K562 (cell line): ENCODE measurements around the gene CCDC74B. TPM values are rescaled to one million over a fixed set of nuclear protein-coding genes. Genes with fewer than 3 reads are reported as not detected.
"Not testable (repeated sequence)": the region's sequence is repeated elsewhere in the genome, so short reads cannot be mapped to it uniquely, and the experiment has no call there.

ENCODE experiments used
- ATAC-seq: fragments of 200-7000 bp; cut with Tn5 transposase; 3 replicates; pipeline ENCODE4 v1.9.1; 2020; ENCODE audit warnings: moderate library complexity
- BruUV-seq: library from RNA; stranded (reverse); fragments of 400-500 nt; replicated peaks from 2 replicates; lab custom pipeline; 2021; lab: Mats Ljungman, UMichigan
- CTCF ChIA-PET: fragments of 300-600 bp; formaldehyde crosslinking; extraction: SDS; loops from one replicate; lab custom pipeline; 2021; ENCODE audit warnings: low intra/inter-chr PET ratio; lab: Yijun Ruan, JAX
- POLR2A ChIA-PET: fragments of 300-600, 350-650 bp; sonication (Branson Sonifier 250); formaldehyde crosslinking; extraction: SDS; loops from one replicate; lab custom pipeline; 2021; ENCODE audit warnings: antibody characterized with exemption, inconsistent platforms; lab: Yijun Ruan, JAX
- DNase-seq, 4 experiments: peaks; one replicate each; pipeline versions ENCODE4 v3.0.0 to v3.0.0-alpha.2; 2011 to 2018; ENCODE audit warnings: low spot score in 3 of 4, mixed read lengths in 3 of 4; ENCODE audit errors: extremely low read depth in 1 of 4
- FAIRE-seq: peaks from 2 replicates; lab custom pipeline; 2011; peaks lifted over from hg19 to GRCh38; lab: Jason Lieb, UNC
- H2AFZ ChIP-seq: 2 replicates; pipeline ENCODE4 v1.6.0; 2011; ENCODE audit warnings: low read depth, low read length, control low read depth, inconsistent platforms
- H3K27ac ChIP-seq: fragments of 200-600 bp; 3 replicates; pipeline ENCODE4 v1.8.0; 2011; ENCODE audit warnings: low read depth, mild to moderate bottlenecking, control low read depth, inconsistent platforms, low read length, moderate library complexity, mixed read lengths; ENCODE audit errors: extremely low read depth
- H3K27me3 ChIP-seq, 2 experiments: fragments of 300-600 bp in 1 of 2; 2 replicates in 1 of 2; 3 replicates in 1 of 2; pipeline versions ENCODE4 v1.6.0 to v1.8.0; 2011; ENCODE audit warnings: inconsistent platforms in 2 of 2, low read length in 2 of 2, mild to moderate bottlenecking in 1 of 2, mixed read lengths in 1 of 2, moderate library complexity in 1 of 2; ENCODE audit not compliant: control insufficient read depth in 2 of 2, insufficient read depth in 2 of 2
- H3K36me3 ChIP-seq: fragments of 300-600 bp; 3 replicates; pipeline ENCODE4 v1.8.0; 2011; ENCODE audit warnings: mild to moderate bottlenecking, low read length, inconsistent platforms; ENCODE audit not compliant: control insufficient read depth, insufficient read depth
- H3K4me1 ChIP-seq, 2 experiments: fragments of 200-600 bp in 1 of 2; replicated peaks in 1 of 2; 2 replicates in 1 of 2; 3 replicates in 1 of 2; pipeline versions ENCODE4 v1.5.1 to v1.8.0; 2011; ENCODE audit warnings: inconsistent platforms in 2 of 2, low read length in 2 of 2, mild to moderate bottlenecking in 1 of 2, mixed read lengths in 1 of 2, moderate library complexity in 1 of 2; ENCODE audit not compliant: control insufficient read depth in 2 of 2, insufficient read depth in 2 of 2
- H3K4me2 ChIP-seq: 2 replicates; pipeline ENCODE4 v1.6.1; 2011; ENCODE audit warnings: low read length, control low read depth, inconsistent platforms, mixed read lengths; ENCODE audit not compliant: insufficient read depth
- H3K4me3 ChIP-seq: fragments of 200-600 bp; sonication (generic), shearing (Covaris generic); 2 replicates; pipeline ENCODE4 v1.5.1; 2016; ENCODE audit warnings: control low read depth, inconsistent platforms
- H3K79me2 ChIP-seq: fragments of 200-600 bp; 3 replicates; pipeline ENCODE4 v1.8.0; 2011; ENCODE audit warnings: low read length, inconsistent platforms; ENCODE audit not compliant: control insufficient read depth, insufficient read depth
- H3K9ac ChIP-seq, 2 experiments: 2 replicates each; pipeline versions ENCODE4 v1.6.0 to v1.6.1; 2011; ENCODE audit warnings: low read depth in 2 of 2, low read length in 2 of 2, control low read depth in 1 of 2, inconsistent platforms in 1 of 2, mild to moderate bottlenecking in 1 of 2, mixed read lengths in 1 of 2; ENCODE audit not compliant: insufficient read depth in 1 of 2
- H3K9me1 ChIP-seq: one replicate; pipeline ENCODE4 v1.6.0; 2011; ENCODE audit warnings: inconsistent platforms, mild to moderate bottlenecking, low read length, moderate library complexity; ENCODE audit not compliant: control insufficient read depth, insufficient read depth
- H3K9me3 ChIP-seq: replicated peaks from 2 replicates; pipeline ENCODE4 v1.5.1; 2011; ENCODE audit warnings: low read depth, low read length, inconsistent platforms; ENCODE audit not compliant: control insufficient read depth, insufficient read depth
- H4K20me1 ChIP-seq: replicated peaks from 2 replicates; pipeline ENCODE4 v1.6.1; 2011; ENCODE audit warnings: low read length, inconsistent platforms, mixed read lengths; ENCODE audit not compliant: control insufficient read depth, insufficient read depth
- ATF3 ChIP-seq, 2 experiments: fragments of 450-650 bp in 1 of 2; sonication (generic) in 1 of 2; formaldehyde crosslinking in 1 of 2; IDR thresholded peaks in 1 of 2; conservative IDR thresholded peaks in 1 of 2; 2 replicates each; pipeline versions ENCODE4 v1.6.1 to v1.8.1; 2016 to 2023; ENCODE audit warnings: mild to moderate bottlenecking in 2 of 2, moderate library complexity in 2 of 2, inconsistent platforms in 1 of 2, missing genetic modification reagents in 1 of 2
- CEBPG ChIP-seq, 3 experiments: fragments of 200-800 bp in 1 of 3; sonication (Bioruptor generic) in 1 of 3; sonication (generic) in 1 of 3; formaldehyde crosslinking in 1 of 3; IDR thresholded peaks in 2 of 3; conservative IDR thresholded peaks in 1 of 3; 2 replicates each; pipeline versions ENCODE4 v1.6.1 to v1.8.0; 2016 to 2022; ENCODE audit warnings: missing compliant biosample characterization in 2 of 3, missing genetic modification characterization in 2 of 3, mild to moderate bottlenecking in 1 of 3, missing genetic modification reagents in 1 of 3
- DMBX1 ChIP-seq: fragments of 250-450 bp; sonication (Bioruptor Pico); IDR thresholded peaks from 2 replicates; pipeline ENCODE4 v1.8.0; 2022; ENCODE audit warnings: inconsistent platforms, mild to moderate bottlenecking, moderate library complexity, borderline replicate concordance
- NR2C1 ChIP-seq, 2 experiments: fragments of 450-650 bp; IDR thresholded peaks; 2 replicates each; pipeline ENCODE4 v1.6.1; 2017; ENCODE audit warnings: mild to moderate bottlenecking in 2 of 2, antibody characterized with exemption in 1 of 2, inconsistent platforms in 1 of 2, missing compliant biosample characterization in 1 of 2, missing genetic modification characterization in 1 of 2
- POLR2G ChIP-seq: fragments of 200-400 bp; formaldehyde crosslinking; IDR thresholded peaks from 2 replicates; pipeline ENCODE4 v1.6.1; 2017; ENCODE audit warnings: low read depth, mild to moderate bottlenecking, antibody characterized with exemption, low read length, moderate library complexity
- ZNF384 ChIP-seq: IDR thresholded peaks from 2 replicates; pipeline ENCODE4 v1.6.1; 2012; ENCODE audit warnings: low read depth, low read length, improper control_type of control experiment
- WGBS: fragments of 100-300 bp; shearing (Covaris generic); methylation state at CpG from one replicate; pipeline ENCODE4 v1.1.6; 2016; ENCODE audit warnings: low coverage, mixed read lengths; ENCODE audit not compliant: insufficient coverage; ENCODE audit errors: missing lambda C conversion rate; 5-methylcytosine and 5-hydroxymethylcytosine counted together
- in situ Hi-C: fragments of 300-500 bp; cut with MboI; formaldehyde crosslinking; loops from 4 replicates; pipeline ENCODE4 v1.15.0; 2018; ENCODE audit warnings: inconsistent platforms, mixed read lengths
- intact Hi-C: fragments of 100-400 bp; cut with micrococcal nuclease; formaldehyde crosslinking; loops from 2 replicates; pipeline ENCODE4 v1.14.2; 2022
- polyA plus RNA-seq, 8 experiments: library from polyadenylated mRNA; depleted of rRNA in 4 of 8; stranded (reverse) in 5 of 8; unstranded in 3 of 8; fragments of >200 nt; fragmentation: Nextera tagmentation in 2 of 8; fragmentation: Illumina TruSeq in 1 of 8; extraction: Ambion mirVana in 2 of 8; extraction: Trizol in 1 of 8; gene quantifications; 2 replicates each; pipeline versions ENCODE4 v1.2.1 to v1.2.3, GENCODE V29; 2011 to 2014; ENCODE audit warnings: inconsistent platforms in 1 of 8, missing spikeins in 1 of 8
- total RNA-seq, 7 experiments: library from RNA; depleted of rRNA in 6 of 7; stranded (reverse); fragments of >200 nt in 6 of 7; fragmentation: Illumina TruSeq in 2 of 7; extraction: Trizol in 2 of 7; gene quantifications; 2 replicates each; pipeline versions ENCODE4 v1.2.1 to v1.2.3, GENCODE V29; 2011 to 2021; ENCODE audit warnings: low replicate concordance in 1 of 7
- TF ChIP-seq, protein P1 (sequence below): fragments of 450-650 bp; IDR thresholded peaks from 2 replicates; pipeline ENCODE4 v1.6.1; 2017; ENCODE audit warnings: antibody characterized with exemption, mild to moderate bottlenecking

CCDC74B gene
- total and polyA plus RNA-seq, 9 of the 15 experiments (the other 6 are each of a cell fraction or from before 2014, with no cell fraction given): 0.04 to 1.5 (median 0.52) TPM; not detected in 1

- BruUV-seq; in situ Hi-C loops; H2AFZ ChIP-seq; H3K4me2 ChIP-seq; CTCF ChIA-PET; H3K27ac ChIP-seq; H3K9me3 ChIP-seq; H4K20me1 ChIP-seq; DNase-seq; H3K9me1 ChIP-seq; H3K27me3 ChIP-seq; H3K4me3 ChIP-seq; TF ChIP-seq NR2C1 (IDR thresholded peaks at IDR 0.05); ATF3 (CRISPR knock-in tag; conservative IDR thresholded peaks at IDR 0.05): not testable (repeated sequence)
- Histone ChIP-seq H3K4me1 (peaks cover 9 to 25% of the 10 kb centered on the region in 2 experiments; a peak in 4 of 5 replicates), H3K79me2 (peaks cover 20% of the 10 kb centered on the region), H3K9ac (peak overlapping the region in 1 of 2 experiments; percentile 35; a peak in 1 of 4 replicates), H3K36me3 (peaks cover 27% of the 10 kb centered on the region; the same call in 2 of the 3 replicates)
- WGBS: 84% methylated on average over 12 of the region's 17 CpGs
- ATAC-seq (peak; percentile 45), FAIRE-seq (peak; percentile 66)
- POLR2A ChIA-PET: interaction anchor here (0.7 kb wide), 1 partner anchor 9 kb away, joined by 3 read pairs; no protein-coding TSS in a partner anchor
- TF ChIP-seq ZNF384: peak; percentile 64
- TF ChIP-seq POLR2G: peak; percentile 39; the same call in 1 of the 2 replicates
- TF ChIP-seq, protein P1, sequence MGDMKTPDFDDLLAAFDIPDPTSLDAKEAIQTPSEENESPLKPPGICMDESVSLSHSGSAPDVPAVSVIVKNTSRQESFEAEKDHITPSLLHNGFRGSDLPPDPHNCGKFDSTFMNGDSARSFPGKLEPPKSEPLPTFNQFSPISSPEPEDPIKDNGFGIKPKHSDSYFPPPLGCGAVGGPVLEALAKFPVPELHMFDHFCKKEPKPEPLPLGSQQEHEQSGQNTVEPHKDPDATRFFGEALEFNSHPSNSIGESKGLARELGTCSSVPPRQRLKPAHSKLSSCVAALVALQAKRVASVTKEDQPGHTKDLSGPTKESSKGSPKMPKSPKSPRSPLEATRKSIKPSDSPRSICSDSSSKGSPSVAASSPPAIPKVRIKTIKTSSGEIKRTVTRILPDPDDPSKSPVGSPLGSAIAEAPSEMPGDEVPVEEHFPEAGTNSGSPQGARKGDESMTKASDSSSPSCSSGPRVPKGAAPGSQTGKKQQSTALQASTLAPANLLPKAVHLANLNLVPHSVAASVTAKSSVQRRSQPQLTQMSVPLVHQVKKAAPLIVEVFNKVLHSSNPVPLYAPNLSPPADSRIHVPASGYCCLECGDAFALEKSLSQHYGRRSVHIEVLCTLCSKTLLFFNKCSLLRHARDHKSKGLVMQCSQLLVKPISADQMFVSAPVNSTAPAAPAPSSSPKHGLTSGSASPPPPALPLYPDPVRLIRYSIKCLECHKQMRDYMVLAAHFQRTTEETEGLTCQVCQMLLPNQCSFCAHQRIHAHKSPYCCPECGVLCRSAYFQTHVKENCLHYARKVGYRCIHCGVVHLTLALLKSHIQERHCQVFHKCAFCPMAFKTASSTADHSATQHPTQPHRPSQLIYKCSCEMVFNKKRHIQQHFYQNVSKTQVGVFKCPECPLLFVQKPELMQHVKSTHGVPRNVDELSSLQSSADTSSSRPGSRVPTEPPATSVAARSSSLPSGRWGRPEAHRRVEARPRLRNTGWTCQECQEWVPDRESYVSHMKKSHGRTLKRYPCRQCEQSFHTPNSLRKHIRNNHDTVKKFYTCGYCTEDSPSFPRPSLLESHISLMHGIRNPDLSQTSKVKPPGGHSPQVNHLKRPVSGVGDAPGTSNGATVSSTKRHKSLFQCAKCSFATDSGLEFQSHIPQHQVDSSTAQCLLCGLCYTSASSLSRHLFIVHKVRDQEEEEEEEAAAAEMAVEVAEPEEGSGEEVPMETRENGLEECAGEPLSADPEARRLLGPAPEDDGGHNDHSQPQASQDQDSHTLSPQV: peak; percentile 87
- TF ChIP-seq DMBX1: 0 out of 2 replicates have a peak, but pooled peaks have one; percentile 73
- TF ChIP-seq CEBPG (CRISPR knock-in tag; IDR thresholded peaks at IDR 0.05): peak; percentile 60; the same call in 1 of the 2 replicates
- 0 out of 4 replicates have a peak, but pooled peaks of 1 of the 2 experiments have one; percentile 32 for TF ChIP-seq CEBPG (tag; conservative IDR thresholded peaks at IDR 0.05 in 1 of 2, IDR thresholded peaks at IDR 0.05 in 1 of 2)
- peak; percentile 40; the same call in 1 of the 2 replicates for TF ChIP-seq NR2C1 (tag; IDR thresholded peaks at IDR 0.05)
- peak; percentile 62 for TF ChIP-seq ATF3 (IDR thresholded peaks at IDR 0.05)
- intact Hi-C loops: loop anchor here (10.0 kb wide), 1 partner anchor 1297 kb away; no protein-coding TSS in a partner anchor
Observed at GRCh38 chr2:130187859-130188792, 43.2 kb upstream of the CCDC74B start.
